Measurements from ENCODE around the gene CACNA1A. TPM values are rescaled to one million over a fixed set of nuclear protein-coding genes. Genes with fewer than 3 reads are reported as not detected.

Gene CACNA1A
- total RNA-seq, 1 donor from 2014 or later: 0.42 TPM

DNA sequence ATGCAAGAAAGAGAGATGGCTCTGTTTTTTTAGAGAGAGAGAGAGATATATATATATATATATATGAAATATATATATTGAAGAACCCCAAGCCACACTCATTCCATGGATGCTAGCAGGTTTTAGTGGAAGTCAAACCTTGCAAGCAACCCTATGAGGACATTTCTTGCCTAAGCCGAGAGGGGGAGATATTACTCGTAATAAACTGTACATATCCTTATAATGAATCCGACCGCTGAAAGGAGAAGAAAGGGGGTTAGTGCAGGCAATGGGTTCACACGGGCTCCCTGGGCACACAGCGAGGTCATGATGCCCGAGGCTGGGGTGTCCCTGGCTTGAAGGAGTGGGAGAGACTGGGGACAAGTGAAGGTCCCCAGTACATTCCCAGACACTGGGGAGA lies 277.7 kb downstream of the CACNA1A start:
- no peak overlapping the region for H3K4me3 Mint-ChIP-seq (ENCODE audit: unreplicated experiment)
- TF ChIP-seq, protein P1, sequence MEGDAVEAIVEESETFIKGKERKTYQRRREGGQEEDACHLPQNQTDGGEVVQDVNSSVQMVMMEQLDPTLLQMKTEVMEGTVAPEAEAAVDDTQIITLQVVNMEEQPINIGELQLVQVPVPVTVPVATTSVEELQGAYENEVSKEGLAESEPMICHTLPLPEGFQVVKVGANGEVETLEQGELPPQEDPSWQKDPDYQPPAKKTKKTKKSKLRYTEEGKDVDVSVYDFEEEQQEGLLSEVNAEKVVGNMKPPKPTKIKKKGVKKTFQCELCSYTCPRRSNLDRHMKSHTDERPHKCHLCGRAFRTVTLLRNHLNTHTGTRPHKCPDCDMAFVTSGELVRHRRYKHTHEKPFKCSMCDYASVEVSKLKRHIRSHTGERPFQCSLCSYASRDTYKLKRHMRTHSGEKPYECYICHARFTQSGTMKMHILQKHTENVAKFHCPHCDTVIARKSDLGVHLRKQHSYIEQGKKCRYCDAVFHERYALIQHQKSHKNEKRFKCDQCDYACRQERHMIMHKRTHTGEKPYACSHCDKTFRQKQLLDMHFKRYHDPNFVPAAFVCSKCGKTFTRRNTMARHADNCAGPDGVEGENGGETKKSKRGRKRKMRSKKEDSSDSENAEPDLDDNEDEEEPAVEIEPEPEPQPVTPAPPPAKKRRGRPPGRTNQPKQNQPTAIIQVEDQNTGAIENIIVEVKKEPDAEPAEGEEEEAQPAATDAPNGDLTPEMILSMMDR (IDR thresholded peaks at IDR 0.05): no peak
- peaks cover 4% of the 10 kb centered on the region for H3K4me1 Mint-ChIP-seq (ENCODE audit: low read depth)
- peaks cover 38% of the 10 kb centered on the region for H3K27me3 Mint-ChIP-seq (ENCODE audit: low read depth)
- H3K27ac Mint-ChIP-seq (ENCODE audit: unreplicated experiment): no peak overlapping the region
- DNase-seq (ENCODE audit: low spot score): no peak
- H3K9me3 Mint-ChIP-seq (ENCODE audit: low read depth): no peaks in the 10 kb centered on the region
- no peaks in the 10 kb centered on the region for H3K36me3 Mint-ChIP-seq (ENCODE audit: low read depth)

DNA sequence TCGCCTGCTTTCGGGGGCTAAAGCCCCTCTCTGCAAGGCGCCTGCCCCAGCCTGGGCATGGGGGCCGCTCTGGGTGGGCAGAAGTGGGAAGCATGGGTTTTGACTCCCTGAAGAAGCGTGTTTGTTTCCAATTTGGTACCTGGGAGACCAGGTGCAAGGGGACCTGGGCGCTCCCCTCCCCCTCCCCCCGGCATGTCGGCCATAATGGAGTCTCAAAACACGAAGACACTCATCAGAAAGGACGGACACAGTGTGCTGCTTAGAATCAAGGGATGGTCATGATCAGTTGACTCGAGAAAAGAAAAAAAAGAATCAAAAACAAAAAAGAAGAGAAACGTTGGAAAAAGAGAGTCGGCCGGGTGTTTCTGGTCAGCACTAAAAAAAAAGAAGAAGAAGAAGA lies 279.3 kb downstream of the CACNA1A start:
- no peak for DNase-seq (ENCODE audit: low spot score)
- no peaks in the 10 kb centered on the region for H3K36me3 Mint-ChIP-seq (ENCODE audit: low read depth)
- TF ChIP-seq, protein P1 (IDR thresholded peaks at IDR 0.05): no peak
- H3K9me3 Mint-ChIP-seq (ENCODE audit: low read depth): no peaks in the 10 kb centered on the region
- no peak overlapping the region for H3K27ac Mint-ChIP-seq (ENCODE audit: unreplicated experiment)
- H3K27me3 Mint-ChIP-seq (ENCODE audit: low read depth): peaks cover 41% of the 10 kb centered on the region
- no peak overlapping the region for H3K4me3 Mint-ChIP-seq (ENCODE audit: unreplicated experiment)
- peaks cover 4% of the 10 kb centered on the region for H3K4me1 Mint-ChIP-seq (ENCODE audit: low read depth)

DNA sequence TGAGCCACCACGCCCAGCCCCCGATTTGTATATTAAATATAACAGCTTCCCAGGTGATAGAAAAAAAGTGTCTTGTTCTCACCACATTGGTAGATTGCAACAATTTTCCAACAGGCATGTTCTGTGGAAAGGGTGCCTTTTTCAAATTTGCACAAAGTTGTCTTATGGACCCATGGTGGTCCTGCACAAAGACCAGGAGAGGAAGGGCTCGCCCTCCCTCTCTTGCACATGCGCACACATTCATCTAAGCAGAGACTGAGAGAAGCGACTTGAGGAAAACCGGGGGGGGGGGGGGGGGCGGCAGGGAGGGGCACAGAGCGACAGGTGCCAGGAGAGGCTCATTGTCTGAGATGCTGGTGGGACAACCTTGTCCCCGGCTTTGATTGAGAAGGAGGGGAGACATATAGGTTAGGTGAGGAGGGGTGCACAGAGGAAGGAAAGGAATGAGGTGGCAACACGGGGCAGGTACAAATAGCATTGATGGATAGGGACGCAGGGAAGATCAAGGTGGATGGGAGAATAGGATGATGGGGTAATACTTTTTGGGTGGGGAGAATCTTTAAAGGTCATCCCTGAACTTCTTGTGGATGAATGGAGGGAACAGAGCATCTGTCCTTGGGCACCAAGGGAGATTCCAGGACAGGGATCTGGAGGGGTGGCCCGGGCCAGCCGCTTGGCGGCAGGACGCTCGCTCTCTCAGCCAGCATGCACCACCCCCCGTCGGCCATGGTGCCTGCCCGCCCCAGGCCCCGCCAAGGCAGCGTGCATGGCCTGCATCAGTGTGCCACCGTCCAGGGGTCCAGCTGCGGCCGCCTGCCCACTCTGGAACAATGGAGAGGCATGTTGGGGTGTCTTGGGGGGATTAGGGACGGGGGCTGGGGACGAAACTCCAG lies 280.1 kb downstream of the CACNA1A start:
- no peaks in the 10 kb centered on the region for H3K9me3 Mint-ChIP-seq (ENCODE audit: low read depth)
- TF ChIP-seq, protein P1 (IDR thresholded peaks at IDR 0.05): no peak
- H3K27ac Mint-ChIP-seq (ENCODE audit: unreplicated experiment): no peak overlapping the region
- no peaks in the 10 kb centered on the region for H3K36me3 Mint-ChIP-seq (ENCODE audit: low read depth)
- no peak overlapping the region for H3K4me3 Mint-ChIP-seq (ENCODE audit: unreplicated experiment)
- H3K4me1 Mint-ChIP-seq (ENCODE audit: low read depth): no peaks in the 10 kb centered on the region
- no peak for DNase-seq (ENCODE audit: low spot score)
- H3K27me3 Mint-ChIP-seq (ENCODE audit: low read depth): peaks cover 44% of the 10 kb centered on the region

DNA sequence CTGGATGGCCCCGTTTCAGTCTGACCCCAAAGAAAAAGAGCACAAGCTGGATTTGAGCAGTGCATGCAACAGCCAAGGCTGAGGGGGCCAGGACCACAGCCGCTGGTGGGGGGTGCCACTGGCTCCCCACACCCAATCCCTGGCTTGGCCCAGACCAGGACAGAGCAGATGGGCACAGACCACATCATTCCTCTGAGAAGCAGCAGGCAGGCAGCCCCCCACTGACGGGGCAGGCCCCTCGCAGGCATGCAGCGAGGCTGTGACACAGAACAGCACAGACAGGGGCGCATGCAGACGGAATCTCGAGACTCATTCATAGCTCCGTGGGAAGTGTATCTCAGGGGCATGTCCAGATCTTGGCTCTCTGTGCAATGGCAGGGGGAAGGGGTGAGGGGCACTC lies 281.2 kb downstream of the CACNA1A start:
- Mint-ChIP-seq H3K9me3 (ENCODE audit: low read depth) (peaks cover 5% of the 10 kb centered on the region), H3K27me3 (ENCODE audit: low read depth) (peaks cover 40% of the 10 kb centered on the region), H3K4me3 (ENCODE audit: unreplicated experiment) (no peak overlapping the region), H3K36me3 (ENCODE audit: low read depth) (peaks cover 3% of the 10 kb centered on the region), H3K4me1 (ENCODE audit: low read depth) (no peaks in the 10 kb centered on the region), H3K27ac (ENCODE audit: unreplicated experiment) (no peak overlapping the region)
- TF ChIP-seq, protein P1 (IDR thresholded peaks at IDR 0.05): no peak
- no peak for DNase-seq (ENCODE audit: low spot score)

DNA sequence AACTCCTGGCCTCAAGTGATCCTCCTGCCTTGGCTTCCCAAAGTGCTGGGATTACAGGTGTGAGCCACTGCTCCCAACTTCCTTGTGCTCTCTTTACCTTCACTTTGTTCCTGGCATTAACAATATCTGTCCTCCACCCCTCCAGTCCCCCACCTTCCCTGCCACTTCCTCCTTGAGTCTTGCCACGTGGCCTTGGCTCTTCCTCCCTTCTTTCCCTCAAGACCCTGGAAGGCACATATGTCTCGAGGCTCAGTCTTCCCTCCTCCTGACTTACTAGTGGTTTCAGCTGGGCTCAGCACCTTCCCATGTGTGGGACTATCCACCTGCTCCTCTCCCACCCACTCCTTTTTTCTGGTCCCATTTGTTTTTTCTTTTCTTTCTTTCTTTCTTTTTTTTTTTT lies 285.4 kb downstream of the CACNA1A start:
- no peak overlapping the region for H3K4me3 Mint-ChIP-seq (ENCODE audit: unreplicated experiment)
- H3K36me3 Mint-ChIP-seq (ENCODE audit: low read depth): peaks cover 3% of the 10 kb centered on the region
- no peaks in the 10 kb centered on the region for H3K4me1 Mint-ChIP-seq (ENCODE audit: low read depth)
- H3K27me3 Mint-ChIP-seq (ENCODE audit: low read depth): peaks cover 20% of the 10 kb centered on the region
- DNase-seq (ENCODE audit: low spot score): no peak
- TF ChIP-seq, protein P1 (IDR thresholded peaks at IDR 0.05): no peak
- H3K9me3 Mint-ChIP-seq (ENCODE audit: low read depth): peaks cover 6% of the 10 kb centered on the region
- H3K27ac Mint-ChIP-seq (ENCODE audit: unreplicated experiment): no peak overlapping the region

Measured in chondrocyte (in vitro differentiated cells).